GM12891 (cell line): Measurements from ENCODE around the gene MPP1.

ENCODE experiments used
- DNase-seq: peaks from one replicate; pipeline ENCODE4 v3.0.0; 2011; ENCODE audit warnings: low spot score; ENCODE audit not compliant: insufficient read length
- FAIRE-seq: peaks from 2 replicates; lab custom pipeline; 2011; peaks lifted over from hg19 to GRCh38; lab: Jason Lieb, UNC
- PAX5 ChIP-seq: IDR thresholded peaks from 2 replicates; pipeline ENCODE4 v1.6.1; 2011; ENCODE audit warnings: low read length, moderate library complexity, mild to moderate bottlenecking; ENCODE audit not compliant: insufficient read depth, severe bottlenecking
- POLR2A ChIP-seq: IDR thresholded peaks from 2 replicates; pipeline ENCODE4 v1.6.1; 2011; ENCODE audit warnings: low read depth, low read length, control low read depth
- POLR2AphosphoS5 ChIP-seq: IDR thresholded peaks from 2 replicates; pipeline ENCODE4 v1.6.1; 2011; ENCODE audit warnings: low read depth, low read length, control low read depth
- POU2F2 ChIP-seq: IDR thresholded peaks from 2 replicates; pipeline ENCODE4 v1.6.1; 2011; ENCODE audit warnings: low read depth, mild to moderate bottlenecking, control low read depth, low read length, moderate library complexity
- SPI1 ChIP-seq: IDR thresholded peaks from 2 replicates; pipeline ENCODE4 v1.6.1; 2011; ENCODE audit warnings: low read depth, low read length, control low read depth
- TAF1 ChIP-seq: IDR thresholded peaks from 2 replicates; pipeline ENCODE4 v1.6.1; 2011; ENCODE audit warnings: low read depth, low read length, control low read depth

Gene MPP1

DNA sequence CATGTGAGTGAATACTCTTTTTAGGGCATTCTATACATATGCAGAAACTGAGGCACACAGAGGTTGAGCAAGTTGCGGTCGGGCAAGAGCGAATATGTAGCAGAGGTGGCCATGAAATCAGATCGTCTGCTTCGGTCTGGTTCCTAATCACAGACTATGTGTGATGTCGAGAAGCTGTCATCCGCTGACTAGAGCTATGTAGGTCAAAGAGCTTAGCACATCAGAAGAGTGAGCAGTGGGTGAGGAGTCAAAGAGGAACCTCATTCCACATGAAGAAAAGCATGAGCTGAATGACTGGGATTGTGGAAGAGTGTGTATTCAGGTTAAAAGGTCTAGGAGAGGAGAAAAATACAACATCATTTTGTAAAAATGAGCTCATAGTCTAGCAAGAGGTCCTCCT lies 73.4 kb downstream of the MPP1 start:
- FAIRE-seq (no peak), DNase-seq (no peak)
- TF ChIP-seq TAF1: no peak
- no peak for TF ChIP-seq POLR2AphosphoS5
- no peak for TF ChIP-seq POU2F2
- TF ChIP-seq POLR2A: no peak
- no peak for TF ChIP-seq PAX5
- TF ChIP-seq SPI1: no peak

DNA sequence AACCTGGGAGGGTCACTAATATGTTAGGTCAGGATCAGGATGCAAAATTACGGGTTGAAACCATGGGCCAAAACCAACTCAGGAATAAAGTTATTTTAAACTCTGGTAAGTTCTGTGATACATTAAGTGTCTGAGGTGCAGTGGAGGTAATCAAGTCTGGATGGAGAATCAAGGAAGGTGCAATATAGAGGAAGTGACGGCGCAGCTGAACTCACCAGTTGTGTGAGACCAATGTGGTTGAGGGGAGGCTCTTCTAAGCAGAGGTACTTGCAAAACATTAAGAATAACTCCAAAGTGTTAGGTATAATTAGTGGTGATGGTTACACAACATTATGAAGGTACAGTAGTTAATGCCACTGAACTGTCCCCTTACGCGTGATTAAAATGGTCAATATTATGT lies 74.1 kb downstream of the MPP1 start:
- no peak for FAIRE-seq
- DNase-seq: no peak
- TF ChIP-seq TAF1: no peak
- no peak for TF ChIP-seq POLR2AphosphoS5
- no peak for TF ChIP-seq SPI1
- no peak for TF ChIP-seq PAX5
- no peak for TF ChIP-seq POLR2A
- TF ChIP-seq POU2F2: no peak

DNA sequence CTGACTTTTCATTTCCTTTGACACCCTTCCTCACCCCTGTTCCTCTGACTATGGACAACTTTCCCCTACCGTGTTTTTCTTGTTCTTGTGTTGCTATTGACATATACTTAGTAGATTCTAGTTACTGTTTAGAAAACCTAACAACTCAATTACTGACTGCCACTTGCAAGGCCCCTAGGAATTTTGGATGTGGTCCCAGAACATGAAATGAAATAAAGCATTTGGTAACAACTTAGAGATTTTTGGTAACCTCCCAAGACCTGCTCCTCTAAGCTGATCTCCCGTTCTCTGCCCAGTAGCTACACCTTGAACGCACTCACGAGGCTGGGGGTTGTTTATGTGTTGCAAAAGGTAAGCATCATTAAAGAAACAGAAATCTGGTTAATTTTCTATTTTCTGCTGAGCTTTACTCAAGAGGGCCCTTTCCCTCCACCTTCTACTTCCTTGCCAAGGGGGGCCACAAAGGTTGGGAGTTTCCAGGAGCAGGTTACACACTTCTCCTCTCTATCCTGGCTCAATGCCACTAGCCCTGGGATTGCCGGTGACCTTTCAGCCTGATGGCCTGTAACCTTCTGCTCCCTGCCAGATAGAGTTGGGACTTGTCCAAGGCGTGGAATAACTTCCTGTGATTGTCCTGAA lies 74.9 kb downstream of the MPP1 start:
- TF ChIP-seq PAX5 (no peak), POLR2AphosphoS5 (no peak), POU2F2 (no peak), POLR2A (no peak), SPI1 (no peak), TAF1 (no peak)
- FAIRE-seq: no peak

DNA sequence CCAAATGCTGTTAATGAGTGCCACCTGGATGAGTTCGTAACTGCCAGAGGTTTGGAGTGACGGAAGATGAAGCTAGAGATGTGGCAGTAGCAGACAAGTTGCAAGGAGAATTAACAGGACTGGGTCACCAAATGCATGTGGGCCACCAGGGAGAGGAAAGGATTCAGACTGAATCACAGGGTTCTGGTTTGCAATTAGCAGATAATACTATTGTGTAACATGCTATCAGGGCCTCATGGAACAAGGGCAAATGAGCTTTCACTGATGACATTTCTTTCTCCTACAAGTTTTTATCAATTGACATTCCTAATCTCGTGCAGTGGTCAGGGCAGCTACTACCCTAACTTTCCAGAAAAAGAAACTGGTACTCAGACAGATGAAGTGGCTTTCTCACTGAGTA lies 75.8 kb downstream of the MPP1 start:
- FAIRE-seq (no peak), DNase-seq (no peak)
- no peak for TF ChIP-seq POLR2A
- TF ChIP-seq SPI1: no peak
- TF ChIP-seq TAF1: no peak
- TF ChIP-seq PAX5: no peak
- no peak for TF ChIP-seq POU2F2
- TF ChIP-seq POLR2AphosphoS5: no peak

More for the DNA sequence above, 74.9 kb downstream of the MPP1 start:
- no peak for DNase-seq
